HT-29 (cell line): ENCODE data around the gene PCDH17. TPM values are rescaled to one million over a fixed set of nuclear protein-coding genes. Genes with fewer than 3 reads are reported as not detected.
A peak's percentile ranks its signal among the peaks of the same experiment; 100 is the strongest.

Experiments
- DNase-seq: peaks from one replicate; pipeline ENCODE4 v3.0.0-alpha.2; 2015; ENCODE audit warnings: low spot score
- total RNA-seq: library from RNA; depleted of rRNA; stranded (reverse); fragments of >200 nt; shearing (Covaris generic); gene quantifications from 2 replicates; pipeline ENCODE4 v1.2.3, GENCODE V29; 2014

PCDH17 gene
- total RNA-seq, 1 experiment from 2014 or later, result not detected

GRCh38 chr13:57634839-57635165 is 3.3 kb downstream of the PCDH17 start:
- no peak for DNase-seq

DNA sequence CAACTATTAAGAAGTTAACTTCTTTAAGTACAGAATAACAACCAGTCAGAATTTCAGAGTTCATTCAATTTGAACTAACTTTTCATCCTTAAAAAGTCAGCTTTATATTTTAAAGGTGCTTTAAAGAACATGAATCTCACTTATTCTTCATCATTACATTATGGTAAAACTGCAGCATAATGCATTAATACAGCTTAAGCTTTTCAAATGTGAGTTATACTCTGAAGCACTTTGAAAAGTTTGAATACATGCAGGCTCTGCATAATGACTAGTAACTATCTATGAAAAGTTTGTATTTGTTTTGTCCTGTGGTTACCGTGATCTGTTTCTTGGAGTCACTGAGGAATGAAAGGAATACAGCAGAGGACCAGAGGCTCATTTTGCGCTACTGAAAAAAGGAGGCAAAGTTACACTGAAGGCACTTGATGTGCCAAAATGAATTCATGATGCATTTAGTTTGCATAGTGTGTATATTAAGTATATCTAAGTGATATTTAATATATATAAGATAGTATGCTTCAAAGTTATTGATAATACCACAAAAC is 4.1 kb downstream of the PCDH17 start:
- no peak for DNase-seq

- no peak for DNase-seq
These were observed 5.3 kb downstream of the PCDH17 start for GRCh38 chr13:57636816-57637215.

- DNase-seq, result no peak
These were observed 6.0 kb downstream of the PCDH17 start for GRCh38 chr13:57637515-57637914.

- DNase-seq, result no peak
These were observed 6.8 kb downstream of the PCDH17 start for GRCh38 chr13:57638186-57638890.

DNA sequence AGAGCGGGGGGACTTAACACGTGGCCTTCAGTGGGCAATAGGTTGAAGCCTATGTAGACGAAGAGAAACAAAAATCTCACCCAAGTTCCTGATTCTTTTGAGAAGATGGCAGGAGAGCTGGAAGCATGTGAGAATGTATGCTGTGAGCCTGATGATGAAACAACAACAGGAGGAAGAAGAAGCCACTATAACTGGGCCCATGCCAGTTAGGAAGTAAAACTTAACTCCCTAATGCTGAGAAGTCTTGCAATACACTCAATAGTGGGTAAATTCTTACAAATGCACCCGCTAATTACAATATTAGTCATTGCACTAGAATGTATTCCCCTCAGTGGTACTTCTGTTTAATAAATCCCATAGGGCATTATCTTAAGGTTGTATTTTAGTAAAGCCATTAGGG is 9.1 kb downstream of the PCDH17 start:
- DNase-seq, result no peak

- no peak for DNase-seq
These were observed 9.5 kb downstream of the PCDH17 start for GRCh38 chr13:57641051-57641450.

- DNase-seq, result no peak
These were observed 12.6 kb downstream of the PCDH17 start for GRCh38 chr13:57644106-57644505.

GRCh38 chr13:57653229-57653989 is 21.9 kb downstream of the PCDH17 start:
- no peak for DNase-seq

- DNase-seq, result no peak
These were observed 33.9 kb downstream of the PCDH17 start for GRCh38 chr13:57665481-57665880.

GRCh38 chr13:57666131-57666953 is 34.8 kb downstream of the PCDH17 start:
- DNase-seq, result no peak

DNA sequence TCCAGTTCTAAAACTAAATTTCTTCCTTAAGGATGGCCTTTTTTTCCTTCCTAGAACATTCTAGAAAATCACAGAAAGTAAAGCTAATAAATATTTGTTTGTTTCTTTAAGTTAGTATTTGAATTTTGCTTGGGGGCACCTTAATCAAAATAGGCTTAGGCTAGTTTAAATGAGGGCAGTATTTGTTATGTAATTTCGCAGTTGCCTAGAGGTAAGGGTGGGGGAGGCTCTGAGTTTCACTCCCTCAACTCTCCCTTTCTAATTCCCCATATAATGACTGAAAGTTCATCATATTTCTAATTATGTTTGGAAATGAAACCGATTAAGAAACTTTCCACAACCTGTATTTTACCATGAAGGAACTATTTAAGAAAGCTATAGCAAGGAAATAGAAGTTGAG is 40.6 kb downstream of the PCDH17 start:
- no peak for DNase-seq

- DNase-seq, result no peak
These were observed 41.7 kb downstream of the PCDH17 start for GRCh38 chr13:57673197-57673596.

- DNase-seq, result no peak
These were observed 44.0 kb downstream of the PCDH17 start for GRCh38 chr13:57675526-57675925.

DNA sequence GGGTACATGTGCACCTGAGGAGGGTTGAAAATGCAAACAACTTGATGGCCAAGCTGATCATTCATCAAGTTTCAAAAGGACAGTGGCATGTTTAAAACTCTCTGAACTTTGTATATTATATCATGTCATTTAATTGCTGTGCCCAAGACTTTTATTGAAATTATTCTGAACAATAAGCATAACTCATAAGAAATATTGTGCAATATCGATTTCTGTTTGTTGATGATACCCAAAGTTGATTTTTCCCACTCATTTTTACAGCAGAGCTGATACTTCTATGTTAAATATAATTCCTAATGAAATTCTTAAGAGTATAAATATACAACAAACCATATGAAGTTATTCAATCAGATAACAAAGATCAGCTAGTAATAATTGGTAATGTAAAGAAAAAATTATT is 49.1 kb downstream of the PCDH17 start:
- no peak for DNase-seq

- DNase-seq, result no peak
These were observed 50.7 kb downstream of the PCDH17 start for GRCh38 chr13:57682128-57682716.

GRCh38 chr13:57698851-57699250 is 67.3 kb downstream of the PCDH17 start:
- no peak for DNase-seq

DNA sequence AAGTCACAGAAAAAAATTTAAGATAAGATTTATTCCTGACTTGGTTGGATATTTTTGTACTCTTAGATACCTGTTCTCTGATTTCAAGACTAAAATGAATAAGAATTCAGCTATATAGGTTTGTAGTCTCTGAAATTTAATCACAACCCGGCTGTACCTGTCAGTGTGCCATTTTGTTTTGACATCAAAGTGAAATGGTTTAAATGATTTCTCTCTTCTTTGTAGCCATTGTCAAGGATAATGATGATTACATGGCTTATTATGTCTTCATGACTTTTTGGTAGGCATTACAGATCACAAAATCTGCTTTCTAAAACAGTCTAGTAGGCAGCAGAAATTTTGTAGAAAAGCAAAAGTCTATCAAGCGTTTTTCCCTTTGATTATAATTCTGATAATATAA is 72.5 kb downstream of the PCDH17 start:
- DNase-seq, result no peak

DNA sequence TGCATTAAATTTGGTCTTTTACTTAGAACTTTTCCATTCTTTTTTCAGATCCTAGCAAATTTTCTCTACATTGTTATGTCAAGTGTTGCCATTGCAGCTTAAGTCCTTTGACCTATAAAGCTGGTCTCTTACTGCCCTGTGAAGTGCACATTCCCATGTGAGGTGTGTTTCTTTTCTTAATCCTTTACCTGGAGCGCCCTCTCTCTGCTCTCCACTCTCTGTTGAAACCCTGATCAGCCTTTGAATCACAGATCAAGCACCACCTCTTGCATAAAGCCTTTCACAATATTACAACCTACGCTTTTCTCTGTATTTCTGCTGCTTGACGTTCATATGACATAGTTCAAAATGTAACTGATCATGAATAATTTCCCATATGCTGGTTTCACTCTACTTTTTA is 84.8 kb downstream of the PCDH17 start:
- peak; percentile 61 for DNase-seq

DNA sequence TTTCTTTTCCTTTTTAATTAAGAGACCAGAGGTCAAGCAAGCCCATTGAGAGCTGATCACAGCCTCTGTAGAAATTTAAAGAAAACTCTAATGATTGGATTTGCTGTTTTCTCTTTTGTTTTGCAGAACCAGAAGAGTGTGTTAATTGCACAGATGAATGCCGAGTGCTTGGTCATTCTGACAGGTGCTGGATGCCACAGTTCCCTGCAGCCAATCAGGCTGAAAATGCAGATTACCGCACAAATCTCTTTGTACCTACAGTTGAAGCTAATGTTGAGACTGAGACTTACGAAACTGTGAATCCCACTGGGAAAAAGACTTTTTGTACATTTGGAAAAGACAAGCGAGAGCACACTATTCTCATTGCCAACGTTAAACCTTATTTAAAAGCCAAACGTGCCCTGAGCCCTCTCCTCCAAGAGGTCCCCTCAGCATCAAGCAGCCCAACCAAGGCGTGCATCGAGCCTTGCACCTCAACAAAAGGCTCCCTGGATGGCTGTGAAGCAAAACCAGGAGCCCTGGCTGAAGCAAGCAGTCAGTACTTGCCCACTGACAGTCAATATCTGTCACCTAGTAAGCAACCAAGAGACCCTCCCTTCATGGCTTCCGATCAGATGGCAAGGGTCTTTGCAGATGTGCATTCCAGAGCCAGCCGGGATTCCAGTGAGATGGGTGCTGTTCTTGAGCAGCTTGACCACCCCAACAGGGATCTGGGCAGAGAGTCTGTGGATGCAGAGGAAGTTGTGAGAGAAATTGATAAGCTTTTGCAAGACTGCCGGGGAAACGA is 93.1 kb downstream of the PCDH17 start:
- no peak for DNase-seq

DNA sequence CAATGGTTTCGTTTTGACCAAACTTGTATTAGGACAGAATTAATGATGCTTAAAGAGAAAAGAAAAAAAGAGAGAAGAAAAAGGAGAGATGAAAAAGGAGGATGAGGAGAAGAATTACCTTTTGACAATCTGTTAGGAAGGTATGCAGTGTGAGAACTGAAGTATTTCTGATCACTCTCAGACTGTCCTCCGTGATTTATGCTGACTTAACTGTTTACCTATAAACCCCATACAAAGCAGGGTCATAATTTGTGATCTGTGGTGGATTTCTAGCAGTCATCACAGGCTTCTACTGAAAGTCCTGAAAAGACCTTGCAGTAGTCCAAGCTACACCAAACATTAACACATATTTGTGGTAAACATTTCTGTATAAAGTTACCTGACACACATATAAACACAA is 93.9 kb downstream of the PCDH17 start:
- DNase-seq, result no peak
